Measurements from ENCODE around the gene FSTL5.
A peak's percentile ranks its signal among the peaks of the same experiment; 100 is the strongest.

Gene FSTL5

DNA sequence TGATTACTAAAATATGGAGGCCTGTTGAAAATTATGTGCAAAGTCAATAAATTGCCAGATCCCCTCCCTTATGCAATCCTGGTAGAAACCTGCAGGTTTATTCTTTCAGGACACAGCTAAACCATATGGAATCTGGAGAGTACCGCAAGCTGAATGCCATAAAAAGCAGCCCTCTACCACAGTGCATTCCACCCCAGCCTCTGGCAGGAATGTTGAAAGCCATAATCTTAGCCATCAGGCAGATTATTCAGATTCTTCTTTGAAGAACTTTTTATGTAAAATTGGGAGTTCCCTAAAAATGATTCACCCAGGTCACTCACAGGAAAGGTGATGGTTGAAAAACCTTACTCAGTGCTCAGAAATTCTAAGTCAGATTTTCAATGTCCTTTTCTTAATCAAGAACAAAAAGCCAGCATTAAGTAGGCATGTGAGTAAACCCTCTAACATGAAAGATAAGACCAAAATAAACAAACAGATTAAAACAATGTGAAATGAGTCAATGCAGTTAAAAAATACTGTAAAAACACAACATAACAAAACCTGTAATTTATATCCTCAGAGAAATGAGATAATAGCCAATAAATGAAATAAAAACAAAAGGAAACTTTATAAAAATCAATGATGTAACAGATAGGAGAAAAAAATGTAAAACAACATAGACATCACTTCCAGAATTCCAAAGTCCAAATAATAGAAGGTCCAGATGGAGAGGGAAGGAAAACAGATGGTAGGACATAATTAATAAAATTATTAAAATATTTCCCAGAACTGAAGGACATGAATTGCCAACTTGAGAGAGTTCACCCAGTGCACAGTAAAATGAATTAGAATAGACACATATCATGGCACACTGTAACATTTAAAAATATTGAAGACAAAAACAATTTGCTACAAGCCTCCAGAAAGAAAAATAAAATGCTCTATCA lies 226.9 kb downstream of the FSTL5 start:
- no peak for DNase-seq

DNA sequence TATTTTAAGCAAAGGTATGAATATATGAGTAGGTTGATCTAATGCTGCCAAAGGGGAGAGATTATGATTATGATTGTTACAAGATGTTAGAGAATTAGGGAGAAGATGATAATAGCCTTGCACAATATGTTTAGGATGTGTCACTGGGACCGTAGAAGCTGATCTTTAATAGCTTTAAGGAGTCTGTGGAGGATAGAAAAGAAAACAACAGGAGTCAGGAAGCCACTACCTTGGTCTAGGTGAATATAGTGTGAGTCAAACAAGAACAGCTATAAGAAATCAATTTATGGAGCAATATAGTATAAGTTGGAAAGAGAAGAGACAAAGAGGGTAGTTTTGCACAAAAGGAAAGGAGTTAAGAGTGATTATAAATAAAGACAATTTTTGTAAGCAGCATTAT lies 232.7 kb downstream of the FSTL5 start:
- no peak for DNase-seq

DNA sequence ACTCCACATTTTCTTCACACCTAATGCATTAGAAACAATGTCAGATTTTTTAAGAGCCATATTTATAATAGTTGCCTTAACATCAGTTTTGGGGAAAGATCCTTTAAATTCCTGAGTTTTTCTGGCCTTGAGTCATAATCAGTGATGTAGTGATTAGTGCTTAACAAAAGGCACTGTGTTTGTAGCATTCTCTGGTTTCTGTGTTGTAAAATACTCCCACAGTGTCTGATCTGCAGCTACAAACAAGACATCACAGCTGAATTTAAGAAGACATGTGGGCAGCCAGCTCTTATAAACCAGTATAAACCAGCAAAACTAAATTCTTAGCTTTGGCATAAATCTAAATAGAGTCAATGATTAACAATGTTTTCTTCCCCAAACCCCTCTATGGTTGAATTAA lies 233.8 kb downstream of the FSTL5 start:
- no peak for DNase-seq

DNA sequence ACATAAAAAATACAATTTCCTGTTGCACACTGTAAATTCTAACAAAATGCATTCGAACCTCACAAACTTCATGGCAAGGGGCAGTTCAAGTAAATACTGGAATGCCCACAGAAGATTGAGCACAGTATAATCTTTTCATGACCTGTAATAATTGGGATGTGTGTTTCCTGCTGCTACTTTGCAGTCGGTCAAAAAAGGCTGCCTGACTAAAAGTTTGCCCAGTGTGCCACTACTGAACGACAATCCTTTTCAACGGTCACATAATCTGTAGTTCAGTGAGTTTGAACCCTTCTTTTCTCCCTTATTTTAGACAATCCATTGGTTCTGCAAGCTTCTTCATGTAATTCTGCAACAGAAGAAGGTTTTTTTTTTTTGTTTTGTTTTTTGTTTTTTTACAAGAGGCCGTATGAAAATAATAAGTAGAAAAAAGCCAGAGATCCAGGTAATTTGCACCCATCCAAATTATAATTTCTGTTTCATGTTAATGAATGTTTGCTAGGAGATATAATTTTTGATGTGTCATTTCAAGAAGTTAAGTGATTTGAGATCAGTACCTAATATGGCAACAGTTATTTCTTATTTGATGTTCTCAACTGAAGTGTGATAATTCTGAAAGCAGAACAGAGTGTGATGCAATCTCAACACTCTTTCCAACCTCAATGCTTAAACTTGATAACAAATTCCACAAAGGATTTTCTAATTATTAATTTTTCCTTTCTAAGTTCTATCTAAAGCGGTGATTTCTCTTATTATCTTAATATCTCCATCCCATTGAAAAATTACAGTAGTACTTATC lies 237.6 kb downstream of the FSTL5 start:
- no peak for DNase-seq

DNA sequence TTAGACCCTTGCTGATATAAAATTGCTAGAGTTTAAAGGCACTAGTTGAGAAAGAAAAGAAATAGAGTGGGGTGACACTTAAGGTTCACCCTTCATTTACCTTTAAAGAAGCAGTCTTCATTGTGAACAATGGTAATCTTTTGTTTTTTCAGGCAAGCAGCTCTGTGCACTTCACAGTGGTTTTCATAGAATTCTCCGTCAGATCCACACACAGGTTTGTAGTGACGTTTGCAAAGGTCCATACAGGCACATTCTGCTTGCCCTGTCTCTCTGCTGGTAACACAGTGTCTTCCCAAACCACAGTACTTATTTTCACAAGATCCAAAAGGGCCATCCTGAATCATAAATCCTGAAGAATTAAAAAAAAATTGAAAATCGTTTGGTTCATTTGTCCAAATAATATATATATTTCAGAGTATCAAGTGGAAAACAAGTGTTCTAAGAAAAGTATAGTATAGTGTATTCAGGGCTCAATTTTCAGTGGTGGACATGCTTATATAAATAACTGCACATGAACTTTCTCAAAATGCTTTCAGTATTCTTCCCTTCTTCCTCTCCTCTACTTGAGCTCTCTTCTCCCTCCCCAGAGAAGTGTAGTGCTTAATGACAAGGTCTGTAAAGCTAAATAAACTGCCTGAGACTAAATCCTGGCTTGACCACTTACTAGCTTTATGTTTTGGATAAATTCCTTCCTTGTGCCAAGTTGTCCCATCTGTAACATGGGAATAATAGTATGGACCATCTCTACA lies 243.3 kb downstream of the FSTL5 start:
- DNase-seq, result no peak

DNA sequence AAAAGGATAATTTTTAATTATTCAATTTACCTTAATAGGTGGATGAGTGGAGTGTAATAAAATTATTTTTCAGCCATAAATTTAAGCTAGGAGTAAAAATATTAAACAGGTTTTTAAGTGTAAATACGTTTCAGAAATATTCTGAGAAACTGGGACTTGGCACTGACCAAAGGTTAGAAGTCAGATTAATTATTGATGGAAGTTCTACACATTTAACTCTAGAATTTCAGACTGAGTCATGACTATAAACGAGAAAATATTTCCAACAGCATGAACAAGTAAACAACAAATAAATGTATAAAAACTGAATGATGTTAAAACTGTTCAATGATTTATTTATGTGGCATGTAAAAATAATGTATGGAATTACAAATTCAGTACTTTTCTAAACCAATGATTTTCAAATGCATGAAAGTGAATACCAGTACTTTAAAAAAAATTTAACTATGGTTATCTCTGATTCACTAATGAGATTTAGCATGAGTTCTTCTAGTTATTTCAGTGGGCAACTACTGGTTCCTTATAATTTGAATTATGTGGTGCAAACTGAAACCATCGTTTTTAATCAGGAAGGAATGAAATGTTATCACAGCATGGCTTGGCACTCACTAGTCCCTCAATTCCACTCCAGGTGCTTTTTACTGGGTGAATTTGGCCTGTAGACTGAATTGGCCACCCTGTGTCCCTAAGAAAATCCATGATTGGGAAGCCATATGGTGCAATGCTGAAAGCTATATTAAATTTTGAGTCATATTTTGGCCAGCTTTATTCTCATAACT lies 244.2 kb downstream of the FSTL5 start:
- no peak for DNase-seq

DNA sequence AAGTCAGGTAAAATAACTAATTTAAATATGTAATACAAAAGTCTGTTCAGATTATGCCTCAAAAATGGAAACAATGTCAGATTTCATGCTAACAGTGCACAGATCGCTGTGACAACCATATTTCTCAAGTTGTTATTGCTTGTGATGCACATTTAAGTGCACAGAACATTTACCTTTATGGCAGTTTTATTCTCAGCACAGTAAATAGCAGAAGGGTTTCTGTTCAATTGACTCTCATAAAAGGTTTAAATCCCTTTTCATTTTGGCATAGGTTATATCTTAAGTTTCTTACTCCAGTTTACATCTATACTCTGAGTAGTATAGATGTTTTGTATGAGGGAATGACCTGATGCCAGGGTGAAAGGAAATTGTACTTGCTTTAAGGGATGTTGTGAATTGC lies 247.8 kb downstream of the FSTL5 start:
- no peak for DNase-seq

DNA sequence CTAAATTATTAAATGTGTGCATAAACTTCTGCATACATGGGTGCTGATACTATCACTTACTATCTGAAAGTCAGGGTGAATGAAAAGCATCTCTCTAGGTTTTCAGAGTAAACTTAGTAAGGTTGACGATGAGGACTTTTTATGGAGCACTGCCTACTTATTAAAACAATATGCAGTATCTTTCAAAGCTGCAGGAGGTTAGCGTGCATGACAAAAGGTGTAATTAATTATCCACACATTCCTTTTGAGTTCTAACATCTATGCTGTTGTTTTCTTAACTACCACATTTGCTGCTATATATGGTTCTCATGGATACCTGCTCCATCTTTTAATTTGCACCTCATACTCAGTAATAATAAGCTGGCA lies 256.2 kb downstream of the FSTL5 start:
- DNase-seq, result no peak

DNA sequence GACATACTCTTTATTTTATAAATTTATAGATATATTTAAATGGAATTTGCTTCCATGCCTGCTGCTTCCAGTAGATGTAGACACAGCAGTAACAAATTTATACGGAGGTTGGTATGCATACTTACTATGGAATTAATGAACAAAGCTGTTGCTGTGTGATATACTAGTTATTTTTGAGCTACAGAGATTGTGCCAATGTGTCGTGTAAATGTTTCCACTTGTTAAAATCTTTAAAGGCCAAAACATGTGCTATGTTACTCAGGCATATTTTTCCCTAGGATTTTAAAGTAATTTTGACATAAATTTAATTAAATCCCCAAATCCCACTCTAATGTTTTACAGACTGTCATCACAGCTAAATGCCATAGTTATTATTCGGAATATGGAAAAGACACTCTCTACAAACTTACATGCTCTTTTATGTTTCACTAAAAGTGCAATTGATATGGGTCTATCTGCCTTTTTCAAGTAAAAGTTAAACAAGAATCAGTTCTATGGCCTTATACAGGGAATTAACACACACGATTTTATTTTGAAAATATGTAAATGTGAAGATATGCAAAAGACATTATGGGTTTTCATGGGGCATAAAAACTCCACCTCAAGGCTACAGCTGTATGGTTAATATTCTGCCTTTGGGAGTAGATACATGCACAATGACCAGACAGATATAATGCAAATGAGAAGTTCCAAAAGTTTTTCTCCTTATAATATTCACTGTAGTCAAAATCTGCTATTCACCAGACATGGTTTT lies 256.8 kb downstream of the FSTL5 start:
- no peak for DNase-seq

DNA sequence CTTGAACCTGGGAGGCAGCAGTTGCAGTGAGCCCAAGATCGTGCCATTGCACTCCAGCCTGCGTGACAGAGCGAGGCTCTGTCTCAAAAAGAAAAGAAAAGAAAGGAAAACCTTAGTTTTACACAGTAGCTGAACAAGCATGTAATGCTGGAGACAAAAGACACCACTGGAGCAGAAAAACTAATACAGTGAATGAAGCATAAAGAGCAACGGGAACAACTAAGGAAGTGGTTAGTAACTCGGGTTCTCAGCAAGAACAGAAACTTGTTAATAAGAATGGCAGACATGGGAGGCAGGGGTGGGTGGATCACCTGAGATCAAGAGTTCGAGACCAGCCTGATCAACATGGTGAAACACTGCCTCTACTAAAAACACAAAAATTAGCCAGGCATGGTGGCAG lies 263.7 kb downstream of the FSTL5 start:
- no peak for DNase-seq

DNA sequence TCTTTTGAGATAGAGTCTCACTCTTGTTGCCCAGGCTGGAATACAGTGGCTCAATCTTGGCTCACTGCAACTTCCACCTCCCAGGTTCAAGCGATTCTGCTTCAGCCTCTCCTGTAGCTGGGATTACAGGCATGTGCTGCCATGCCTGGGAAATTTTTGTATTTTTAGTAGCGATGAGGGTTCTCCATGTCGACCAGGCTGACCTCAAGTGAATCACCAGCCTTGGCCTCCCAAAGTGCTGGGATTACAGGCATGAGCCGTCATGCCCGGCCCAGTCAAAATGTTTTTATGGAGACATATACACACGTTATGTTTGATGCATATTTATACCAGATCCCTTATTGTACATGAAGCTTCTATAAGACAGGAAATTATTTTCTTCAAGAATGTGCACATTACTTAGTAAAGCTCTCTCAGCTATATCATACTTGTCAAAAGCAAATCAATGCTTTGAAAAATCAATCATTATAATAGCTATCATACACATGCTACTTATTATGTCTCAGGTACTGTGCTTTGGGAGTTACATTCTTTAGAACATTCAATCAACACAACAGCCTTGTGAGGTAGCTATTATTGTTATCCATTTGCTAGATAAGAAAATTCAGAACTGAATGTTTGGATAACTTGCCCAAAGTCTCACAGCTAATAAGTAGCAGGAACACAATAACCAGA lies 269.2 kb downstream of the FSTL5 start:
- DNase-seq, result no peak

DNA sequence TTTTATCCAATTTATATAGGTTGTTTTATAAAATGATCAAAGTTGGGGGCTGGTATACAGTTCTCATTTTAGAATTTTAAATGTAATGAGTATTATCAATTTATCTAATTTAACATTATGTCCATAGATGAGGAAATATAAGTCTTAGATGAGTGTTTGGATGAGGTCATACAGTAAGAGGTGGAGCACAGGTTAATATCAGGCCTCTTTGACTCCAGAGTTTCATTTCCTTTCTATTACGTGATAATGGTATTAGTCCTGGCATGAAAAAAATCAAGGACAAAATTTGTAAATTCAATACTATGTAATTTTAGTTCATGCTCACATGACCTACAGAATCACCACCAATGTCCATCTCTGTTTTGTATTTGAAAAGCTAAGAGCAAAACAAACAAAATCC lies 269.8 kb downstream of the FSTL5 start:
- peak; percentile 9 for DNase-seq

DNA sequence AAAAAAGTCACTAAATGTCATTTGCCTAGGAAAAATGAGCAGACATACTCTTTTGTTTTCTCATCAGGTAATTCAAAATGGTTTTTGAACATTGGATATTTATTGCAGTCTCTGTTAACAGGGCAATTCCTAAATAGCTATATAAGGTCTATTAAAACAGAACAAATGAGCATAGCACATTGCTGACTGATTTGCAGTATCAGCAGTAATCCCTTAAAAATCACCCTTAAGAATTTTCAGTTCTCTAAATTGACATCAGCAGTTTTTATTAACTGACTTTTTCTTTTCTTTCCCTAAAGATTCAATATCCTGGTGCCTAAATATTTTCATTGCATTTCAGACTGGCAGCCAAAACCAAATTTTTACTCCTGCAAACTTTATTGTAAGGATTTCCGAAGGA lies 270.2 kb downstream of the FSTL5 start:
- DNase-seq, result no peak

DNA sequence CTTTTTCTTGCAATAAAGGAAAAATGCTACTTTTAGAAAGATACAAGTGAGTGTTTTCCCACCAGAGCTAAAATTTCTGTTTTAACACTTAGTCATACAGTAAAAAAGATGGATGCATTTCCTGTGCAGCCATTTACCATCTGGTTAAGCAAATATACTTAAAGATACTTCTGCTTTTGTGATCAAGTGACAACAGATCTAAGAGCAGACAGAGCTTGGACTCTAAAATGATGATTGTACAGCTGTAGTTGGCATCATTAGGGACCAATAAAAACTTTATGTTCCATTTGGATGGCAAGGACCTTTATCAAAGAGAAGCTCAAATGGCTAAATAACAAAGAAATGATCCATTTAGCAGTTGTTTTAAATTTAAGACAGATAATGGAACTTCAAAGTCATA lies 270.8 kb downstream of the FSTL5 start:
- DNase-seq, result peak; percentile 94

DNA sequence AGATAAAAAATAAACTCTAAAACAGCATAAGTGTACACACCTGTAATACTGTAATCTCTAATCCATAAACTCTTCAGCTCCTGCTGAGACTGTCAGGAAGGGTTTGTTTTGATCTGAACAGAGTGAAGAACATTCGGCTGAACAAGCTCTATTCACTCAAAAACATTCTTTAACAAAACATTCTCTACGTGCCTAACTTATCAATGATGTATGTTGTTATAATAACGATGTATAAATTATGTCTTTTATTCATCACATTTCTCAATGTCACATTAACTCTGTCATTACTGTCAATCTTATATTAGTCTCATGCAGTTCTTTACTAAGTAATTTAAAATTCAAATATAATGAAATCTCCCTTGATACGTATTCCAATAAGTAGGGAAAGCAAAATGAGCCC lies 280.6 kb downstream of the FSTL5 start:
- no peak for DNase-seq

DNA sequence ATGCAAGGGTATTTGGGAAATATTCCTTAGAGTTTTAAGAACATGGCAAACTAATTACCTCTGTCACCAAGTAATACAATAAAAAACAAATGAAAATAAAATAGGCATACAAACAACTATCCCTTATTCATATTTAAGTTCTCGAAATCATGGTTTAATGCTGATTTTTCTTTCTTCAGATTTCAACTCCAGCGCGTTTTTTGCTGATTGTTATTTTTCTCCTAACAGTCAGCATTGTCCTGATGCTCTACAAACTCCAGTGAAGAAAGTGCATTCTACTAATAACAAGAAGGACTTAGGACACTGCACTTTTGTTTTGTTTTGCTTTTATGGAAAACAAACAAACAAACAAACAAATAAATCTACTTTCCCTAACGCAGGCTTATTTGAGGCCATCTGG lies 282.4 kb downstream of the FSTL5 start:
- DNase-seq, result no peak

DNA sequence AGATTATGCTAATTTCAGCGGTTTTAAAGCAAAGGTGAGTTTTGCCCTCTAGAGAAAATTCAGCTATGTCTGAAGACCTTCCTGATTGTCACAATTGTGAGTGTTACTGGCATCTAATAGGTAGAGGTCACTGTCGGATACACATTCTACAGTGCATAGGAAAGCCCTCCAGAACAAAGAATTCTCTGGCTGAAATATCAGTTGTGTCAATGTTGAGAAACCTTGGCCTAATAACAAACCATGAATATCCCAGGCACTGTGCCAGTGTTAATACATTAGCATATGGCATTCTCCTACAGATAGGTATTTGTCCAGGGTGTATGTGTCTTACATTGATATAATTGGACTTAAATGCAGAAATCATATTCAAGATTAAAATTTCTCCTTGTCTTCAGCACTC lies 294.3 kb downstream of the FSTL5 start:
- DNase-seq, result no peak

DNA sequence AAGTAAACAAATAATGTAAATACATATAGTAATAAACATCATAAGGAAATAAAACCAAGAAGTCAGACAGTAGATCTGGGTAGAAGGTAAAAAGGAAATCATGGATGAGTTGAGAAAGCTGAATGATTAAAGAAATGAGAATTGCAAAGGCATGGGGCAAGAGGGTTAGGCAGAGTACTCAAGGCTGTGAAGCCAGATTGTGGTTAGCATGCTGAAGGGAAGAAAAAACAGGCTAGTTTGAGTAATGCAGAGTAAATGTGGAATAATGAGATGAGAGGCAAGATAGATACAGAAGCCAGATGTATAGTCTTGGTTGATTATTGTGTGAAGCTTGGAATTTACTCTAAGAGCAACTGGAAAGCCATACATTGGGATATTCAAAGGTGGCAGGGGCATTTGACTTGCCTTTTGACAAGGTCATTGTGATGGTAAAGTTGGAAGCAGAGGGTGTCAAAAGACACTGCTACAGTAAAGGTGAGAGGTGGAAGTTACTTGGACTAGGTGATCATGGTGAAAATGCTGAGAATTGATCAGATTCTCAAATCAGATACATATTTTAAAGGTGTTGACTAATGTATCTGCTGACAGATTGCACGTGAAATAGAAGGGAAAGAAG lies 307.0 kb downstream of the FSTL5 start:
- DNase-seq, result no peak

DNA sequence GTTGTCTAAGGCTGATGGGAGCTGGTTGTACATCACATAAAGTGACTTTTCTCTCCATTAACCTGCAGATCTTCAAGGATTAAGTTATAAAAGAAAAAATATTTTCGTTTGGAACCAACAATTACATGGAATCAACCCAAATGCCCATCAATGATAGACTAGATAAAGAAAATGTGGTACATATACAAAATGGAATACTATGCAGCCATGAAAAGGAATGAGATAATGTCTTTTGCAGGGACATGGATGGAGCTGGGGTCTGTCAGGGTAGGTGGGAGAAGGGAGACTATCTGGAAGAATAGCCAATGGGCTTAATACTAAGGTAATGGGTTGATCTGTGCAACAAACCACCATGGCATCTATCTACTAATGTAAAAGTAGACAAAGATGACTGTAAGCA lies 313.2 kb downstream of the FSTL5 start:
- no peak for DNase-seq

DNA sequence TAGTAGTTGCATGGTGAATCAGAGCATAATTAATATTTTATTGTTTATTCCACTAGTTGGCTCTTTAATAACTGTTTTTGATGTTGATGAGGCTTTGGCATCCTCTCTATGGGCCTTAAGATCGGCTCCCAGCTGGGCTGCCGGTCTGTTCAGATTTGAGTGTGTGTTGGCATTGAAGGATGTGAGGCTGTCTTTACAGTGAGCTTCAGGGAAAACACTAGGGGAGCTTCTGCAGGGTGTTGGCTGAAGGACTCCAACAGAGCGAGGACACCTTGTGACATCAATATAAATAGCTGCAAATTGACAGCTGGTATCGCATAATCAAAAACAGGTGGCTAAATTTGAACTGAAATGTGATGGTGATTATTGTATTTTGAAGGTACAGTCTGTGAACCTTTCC lies 322.0 kb downstream of the FSTL5 start:
- peak; percentile 10 for DNase-seq

DNA sequence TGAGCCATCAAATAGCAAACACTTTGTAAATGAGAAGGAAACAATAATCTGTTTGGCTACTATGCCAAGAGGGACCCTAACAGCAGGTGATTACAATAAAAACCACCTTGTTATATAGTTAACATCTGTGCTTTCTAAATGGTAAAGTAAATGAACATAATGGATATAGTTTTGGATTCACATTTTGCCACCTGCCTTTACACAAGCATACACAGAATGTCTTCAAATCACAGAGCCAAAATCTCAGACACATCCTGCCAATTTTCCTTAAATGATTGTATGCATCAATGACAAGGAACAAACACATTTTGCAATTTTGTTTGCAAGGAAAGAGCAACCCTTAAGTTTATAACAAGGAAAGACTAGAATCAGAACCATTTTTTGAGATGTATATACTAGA lies 334.2 kb downstream of the FSTL5 start:
- peak; percentile 55 for DNase-seq

Measured in DMS153 (cell line).